ENCODE results near the gene ZG16B. TPM values are rescaled to one million over a fixed set of nuclear protein-coding genes. Genes with fewer than 3 reads are reported as not detected.

The ZG16B gene
- total RNA-seq, 1 experiment from 2014 or later = not detected

DNA sequence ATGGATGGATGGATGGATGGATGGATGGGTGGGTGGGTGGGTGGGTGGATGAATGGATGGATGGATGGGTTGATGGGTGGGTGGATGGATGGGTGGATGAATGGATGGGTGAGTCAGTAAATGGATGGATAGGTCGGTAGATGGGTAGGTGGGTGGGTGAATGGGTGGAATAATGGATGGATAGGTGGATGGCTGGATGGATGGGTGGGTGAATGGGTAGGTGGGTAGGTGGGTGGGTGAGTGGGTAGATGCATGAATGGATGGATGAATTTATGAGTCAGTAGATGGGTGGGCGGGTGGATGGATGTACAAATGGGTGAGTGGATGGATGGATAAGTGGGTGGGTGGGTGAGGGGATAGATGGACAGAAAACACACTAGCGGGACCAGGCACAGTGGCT lies 4.9 kb downstream of the ZG16B start:
- Histone ChIP-seq H3K4me3 (ENCODE audit: low read depth, low read length, poor library complexity, severe bottlenecking) (no peak overlapping the region), H3K9me3 (ENCODE audit: low read depth, low read length, poor library complexity, severe bottlenecking) (no peaks in the 10 kb centered on the region), H3K27me3 (replicated peaks; ENCODE audit: insufficient read depth, low read depth, low read length, poor library complexity) (no peaks in the 10 kb centered on the region), H3K4me1 (ENCODE audit: insufficient read depth, low read length, poor library complexity, severe bottlenecking) (no peaks in the 10 kb centered on the region), H3K27ac (ENCODE audit: low read depth, low read length, poor library complexity, severe bottlenecking) (no peak overlapping the region), H3K36me3 (ENCODE audit: insufficient read depth, low read length, poor library complexity, severe bottlenecking) (no peaks in the 10 kb centered on the region)
- TF ChIP-seq CTCF (conservative IDR thresholded peaks at IDR 0.05; ENCODE audit: low read depth, low read length) (no peak), EZH2 (IDR thresholded peaks at IDR 0.05; ENCODE audit: borderline replicate concordance, low read depth, low read length, poor library complexity, severe bottlenecking) (no peak)
- no TSS peak for BruUV-seq (replicated peaks)
- DNase-seq (ENCODE audit: low spot score) = no peak
- intact Hi-C loops (cut with micrococcal nuclease; ENCODE audit: unreplicated experiment) = no loop called here
- ChIA-PET CTCF (no interaction called here), POLR2A (ENCODE audit: low non-redundant PET) (interaction anchor here (0.7 kb wide), 1 partner anchor 129 kb away, joined by 4 read pairs; the partner anchor contains the start of gene KREMEN2)

DNA sequence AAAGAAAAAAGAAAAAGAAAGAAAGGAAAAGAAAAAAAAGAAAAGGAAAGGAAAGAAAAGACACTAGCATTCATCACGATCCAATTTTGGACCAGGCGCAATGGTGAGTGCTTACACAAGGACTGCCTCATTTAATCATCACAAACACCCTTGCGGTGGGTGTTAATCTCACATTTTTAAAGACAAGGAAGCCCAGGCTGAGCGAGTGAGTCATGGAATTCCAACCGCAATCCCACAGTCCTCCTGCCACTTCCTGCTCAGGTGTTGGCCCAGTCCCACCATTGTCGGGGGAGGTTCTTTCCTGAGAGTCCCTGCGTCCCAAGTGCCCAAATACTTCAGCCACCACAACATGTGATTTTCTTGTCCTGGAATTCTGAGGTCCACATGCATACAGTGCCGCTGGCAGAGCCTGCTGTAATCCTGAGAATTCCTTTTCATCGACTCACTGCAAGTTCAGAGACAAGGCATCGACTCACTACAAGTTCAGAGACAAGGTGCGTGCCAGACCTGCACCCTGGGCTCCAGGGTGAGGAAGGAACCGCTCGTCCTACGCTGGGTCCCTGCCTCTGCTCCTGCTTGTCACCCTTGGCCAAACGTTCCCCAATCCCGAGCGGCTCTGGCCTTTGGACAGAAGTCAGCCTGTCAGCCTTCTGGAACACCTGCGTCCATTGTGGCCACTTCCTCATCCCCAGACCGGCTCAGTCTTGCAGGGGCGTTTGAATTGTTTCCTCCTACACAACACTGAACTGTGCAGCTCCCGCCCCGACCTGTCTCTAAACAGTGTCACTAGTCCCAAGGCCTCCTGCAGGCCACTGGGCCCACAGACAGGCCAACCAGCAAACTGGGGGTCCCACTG lies 5.8 kb downstream of the ZG16B start:
- no peaks in the 10 kb centered on the region for H3K9me3 ChIP-seq (ENCODE audit: low read depth, low read length, poor library complexity, severe bottlenecking)
- no peaks in the 10 kb centered on the region for H3K4me1 ChIP-seq (ENCODE audit: insufficient read depth, low read length, poor library complexity, severe bottlenecking)
- H3K36me3 ChIP-seq (ENCODE audit: insufficient read depth, low read length, poor library complexity, severe bottlenecking) = no peaks in the 10 kb centered on the region
- no peak for DNase-seq (ENCODE audit: low spot score)
- H3K27ac ChIP-seq (ENCODE audit: low read depth, low read length, poor library complexity, severe bottlenecking) = no peak overlapping the region
- BruUV-seq (replicated peaks) = no TSS peak
- ChIA-PET POLR2A (ENCODE audit: low non-redundant PET) (interaction anchor here (0.7 kb wide), 1 partner anchor 128 kb away, joined by 4 read pairs; the partner anchor contains the start of gene KREMEN2), CTCF (no interaction called here)
- H3K27me3 ChIP-seq (replicated peaks; ENCODE audit: insufficient read depth, low read depth, low read length, poor library complexity) = no peaks in the 10 kb centered on the region
- intact Hi-C loops (cut with micrococcal nuclease; ENCODE audit: unreplicated experiment) = no loop called here
- no peak for TF ChIP-seq CTCF (conservative IDR thresholded peaks at IDR 0.05; ENCODE audit: low read depth, low read length)
- TF ChIP-seq EZH2 (IDR thresholded peaks at IDR 0.05; ENCODE audit: borderline replicate concordance, low read depth, low read length, poor library complexity, severe bottlenecking) = no peak
- H3K4me3 ChIP-seq (ENCODE audit: low read depth, low read length, poor library complexity, severe bottlenecking) = no peak overlapping the region

DNA sequence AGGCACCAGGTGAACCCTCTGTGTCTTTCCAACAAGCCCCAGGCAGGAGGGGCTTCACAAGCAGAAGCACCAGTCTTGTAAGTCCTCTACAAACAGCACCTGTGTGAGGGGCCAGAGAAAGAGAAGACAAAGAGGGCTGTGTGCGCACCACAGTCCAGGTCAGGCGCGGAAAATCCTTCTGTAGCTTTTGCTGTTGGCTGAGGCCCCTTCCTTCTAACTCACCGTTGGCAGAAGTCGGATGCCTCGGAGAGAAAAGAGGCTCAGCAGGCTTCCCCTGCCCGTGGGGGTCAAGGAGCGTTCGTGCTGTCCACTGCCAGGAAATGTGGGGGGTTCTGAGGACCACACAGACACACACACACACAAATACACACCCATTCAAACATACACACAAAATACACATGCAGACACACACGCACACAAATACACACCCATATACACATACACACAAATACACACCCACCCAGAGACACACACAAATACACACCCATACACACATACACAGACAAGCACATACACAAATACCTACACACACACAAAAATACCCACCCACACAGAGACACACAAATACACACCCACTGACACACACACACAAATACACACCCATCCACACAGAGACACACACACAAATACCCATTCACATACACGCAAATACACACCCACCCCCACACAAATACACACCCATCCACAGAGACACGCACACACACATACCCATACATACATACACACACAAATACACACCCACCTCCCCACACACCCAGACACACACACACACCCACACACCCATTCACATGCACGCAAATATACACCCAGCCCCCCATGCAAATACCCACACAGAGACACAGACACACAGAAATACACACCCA lies 6.8 kb downstream of the ZG16B start:
- TF ChIP-seq CTCF (conservative IDR thresholded peaks at IDR 0.05; ENCODE audit: low read depth, low read length) (no peak), EZH2 (IDR thresholded peaks at IDR 0.05; ENCODE audit: borderline replicate concordance, low read depth, low read length, poor library complexity, severe bottlenecking) (no peak)
- Histone ChIP-seq H3K27me3 (replicated peaks; ENCODE audit: insufficient read depth, low read depth, low read length, poor library complexity) (no peaks in the 10 kb centered on the region), H3K9me3 (ENCODE audit: low read depth, low read length, poor library complexity, severe bottlenecking) (no peaks in the 10 kb centered on the region), H3K27ac (ENCODE audit: low read depth, low read length, poor library complexity, severe bottlenecking) (no peak overlapping the region), H3K4me1 (ENCODE audit: insufficient read depth, low read length, poor library complexity, severe bottlenecking) (no peaks in the 10 kb centered on the region), H3K4me3 (ENCODE audit: low read depth, low read length, poor library complexity, severe bottlenecking) (no peak overlapping the region), H3K36me3 (ENCODE audit: insufficient read depth, low read length, poor library complexity, severe bottlenecking) (no peaks in the 10 kb centered on the region)
- intact Hi-C loops (cut with micrococcal nuclease; ENCODE audit: unreplicated experiment) = no loop called here
- ChIA-PET CTCF (no interaction called here), POLR2A (ENCODE audit: low non-redundant PET) (no interaction called here)
- no peak for DNase-seq (ENCODE audit: low spot score)
- no TSS peak for BruUV-seq (replicated peaks)
